ENCODE results near the gene EPX.

The EPX gene

DNA sequence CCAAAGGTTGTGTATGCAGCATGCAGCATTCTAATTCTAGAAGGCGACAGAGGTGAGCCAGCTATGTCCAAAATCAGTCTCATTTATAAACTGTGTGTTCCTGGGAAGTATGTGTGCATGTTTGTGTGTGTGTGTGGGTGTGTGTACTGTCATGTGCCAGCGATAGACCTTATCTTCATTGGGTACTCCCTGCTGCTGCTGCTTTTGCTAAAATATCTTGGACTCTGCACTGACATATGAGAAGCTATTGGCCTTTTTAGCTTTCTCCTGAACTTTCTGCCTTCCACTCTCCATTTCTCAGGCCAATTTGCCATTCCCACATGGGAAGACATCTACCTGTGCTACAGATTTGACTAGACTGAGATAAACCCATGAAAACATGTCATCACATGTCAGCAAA, 43.9 kb downstream of the EPX start:
- TF ChIP-seq SIN3A (IDR thresholded peaks at IDR 0.05; ENCODE audit: borderline replicate concordance, insufficient read depth, low read length) (no peak), TAF1 (IDR thresholded peaks at IDR 0.05; ENCODE audit: borderline replicate concordance, insufficient read depth, low read length) (no peak), FOXP2 (optimal IDR thresholded peaks at IDR 0.05; ENCODE audit: borderline replicate concordance, extremely low read depth, extremely low read length, insufficient read depth) (no peak), POLR2AphosphoS5 (IDR thresholded peaks at IDR 0.05; ENCODE audit: low read depth, low read length) (no peak)
- TF ChIP-seq, protein P1, sequence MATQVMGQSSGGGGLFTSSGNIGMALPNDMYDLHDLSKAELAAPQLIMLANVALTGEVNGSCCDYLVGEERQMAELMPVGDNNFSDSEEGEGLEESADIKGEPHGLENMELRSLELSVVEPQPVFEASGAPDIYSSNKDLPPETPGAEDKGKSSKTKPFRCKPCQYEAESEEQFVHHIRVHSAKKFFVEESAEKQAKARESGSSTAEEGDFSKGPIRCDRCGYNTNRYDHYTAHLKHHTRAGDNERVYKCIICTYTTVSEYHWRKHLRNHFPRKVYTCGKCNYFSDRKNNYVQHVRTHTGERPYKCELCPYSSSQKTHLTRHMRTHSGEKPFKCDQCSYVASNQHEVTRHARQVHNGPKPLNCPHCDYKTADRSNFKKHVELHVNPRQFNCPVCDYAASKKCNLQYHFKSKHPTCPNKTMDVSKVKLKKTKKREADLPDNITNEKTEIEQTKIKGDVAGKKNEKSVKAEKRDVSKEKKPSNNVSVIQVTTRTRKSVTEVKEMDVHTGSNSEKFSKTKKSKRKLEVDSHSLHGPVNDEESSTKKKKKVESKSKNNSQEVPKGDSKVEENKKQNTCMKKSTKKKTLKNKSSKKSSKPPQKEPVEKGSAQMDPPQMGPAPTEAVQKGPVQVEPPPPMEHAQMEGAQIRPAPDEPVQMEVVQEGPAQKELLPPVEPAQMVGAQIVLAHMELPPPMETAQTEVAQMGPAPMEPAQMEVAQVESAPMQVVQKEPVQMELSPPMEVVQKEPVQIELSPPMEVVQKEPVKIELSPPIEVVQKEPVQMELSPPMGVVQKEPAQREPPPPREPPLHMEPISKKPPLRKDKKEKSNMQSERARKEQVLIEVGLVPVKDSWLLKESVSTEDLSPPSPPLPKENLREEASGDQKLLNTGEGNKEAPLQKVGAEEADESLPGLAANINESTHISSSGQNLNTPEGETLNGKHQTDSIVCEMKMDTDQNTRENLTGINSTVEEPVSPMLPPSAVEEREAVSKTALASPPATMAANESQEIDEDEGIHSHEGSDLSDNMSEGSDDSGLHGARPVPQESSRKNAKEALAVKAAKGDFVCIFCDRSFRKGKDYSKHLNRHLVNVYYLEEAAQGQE (IDR thresholded peaks at IDR 0.05; ENCODE audit: insufficient read depth in 1 of 2, low read depth in 2 of 2, low read length in 2 of 2) = no peak

DNA sequence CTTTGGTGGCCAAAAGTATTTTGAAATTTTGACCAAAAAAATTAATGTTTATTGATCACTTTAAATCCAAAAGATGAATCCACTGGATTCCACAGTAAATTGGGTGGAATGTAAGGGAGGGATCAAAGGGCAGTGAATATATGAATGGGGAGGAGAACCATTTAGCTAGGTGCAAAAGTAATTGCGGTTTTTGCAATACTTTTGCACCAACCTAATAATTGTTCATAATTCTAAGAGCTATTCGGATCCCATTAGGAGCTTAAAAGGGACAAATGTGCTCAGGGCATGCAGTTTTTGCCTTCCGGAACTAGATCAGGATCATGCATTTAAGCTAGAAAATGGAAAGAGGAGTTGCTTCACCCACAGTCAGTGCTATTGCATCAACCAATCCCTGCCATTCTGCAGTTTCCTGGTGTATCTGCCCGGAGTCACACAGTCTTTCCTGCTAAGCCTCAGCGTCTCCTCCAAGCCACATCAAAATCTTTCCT, 45.7 kb downstream of the EPX start, which contains the start of gene LPO:
Gene LPO (plus strand): TSS at position 438 of the 488 bp plus-strand sequence. CDS start 4,396 bp downstream, outside the sequence.
- TF ChIP-seq FOXP2 (optimal IDR thresholded peaks at IDR 0.05; ENCODE audit: borderline replicate concordance, extremely low read depth, extremely low read length, insufficient read depth) = no peak
- no peak for TF ChIP-seq POLR2AphosphoS5 (IDR thresholded peaks at IDR 0.05; ENCODE audit: low read depth, low read length)
- no peak for TF ChIP-seq TAF1 (IDR thresholded peaks at IDR 0.05; ENCODE audit: borderline replicate concordance, insufficient read depth, low read length)
- TF ChIP-seq SIN3A (IDR thresholded peaks at IDR 0.05; ENCODE audit: borderline replicate concordance, insufficient read depth, low read length) = no peak
- TF ChIP-seq, protein P1 (IDR thresholded peaks at IDR 0.05; ENCODE audit: insufficient read depth in 1 of 2, low read depth in 2 of 2, low read length in 2 of 2) = no peak

DNA sequence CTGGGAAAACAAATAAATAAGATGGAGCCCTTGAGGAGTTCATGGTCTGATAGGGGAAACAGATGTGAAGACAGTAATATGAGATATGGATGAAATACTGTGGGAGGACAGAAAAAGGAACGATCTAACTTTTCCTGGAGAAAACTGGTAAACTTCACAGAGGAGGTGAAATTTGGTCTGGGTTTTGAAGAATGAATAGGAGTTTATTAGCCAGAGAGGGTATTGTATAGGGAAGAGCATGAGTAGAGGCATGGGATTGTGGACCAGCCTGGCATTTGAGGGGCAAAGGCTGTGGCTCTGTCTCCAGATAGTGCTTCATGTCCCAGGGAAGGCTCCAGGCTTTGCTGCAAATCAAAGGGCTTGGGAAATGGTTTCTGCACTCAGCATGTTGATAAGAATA, 47.5 kb downstream of the EPX start:
- TF ChIP-seq FOXP2 (optimal IDR thresholded peaks at IDR 0.05; ENCODE audit: borderline replicate concordance, extremely low read depth, extremely low read length, insufficient read depth) = no peak
- no peak for TF ChIP-seq SIN3A (IDR thresholded peaks at IDR 0.05; ENCODE audit: borderline replicate concordance, insufficient read depth, low read length)
- no peak for TF ChIP-seq TAF1 (IDR thresholded peaks at IDR 0.05; ENCODE audit: borderline replicate concordance, insufficient read depth, low read length)
- TF ChIP-seq, protein P1 (IDR thresholded peaks at IDR 0.05; ENCODE audit: insufficient read depth in 1 of 2, low read depth in 2 of 2, low read length in 2 of 2) = no peak
- TF ChIP-seq POLR2AphosphoS5 (IDR thresholded peaks at IDR 0.05; ENCODE audit: low read depth, low read length) = no peak

DNA sequence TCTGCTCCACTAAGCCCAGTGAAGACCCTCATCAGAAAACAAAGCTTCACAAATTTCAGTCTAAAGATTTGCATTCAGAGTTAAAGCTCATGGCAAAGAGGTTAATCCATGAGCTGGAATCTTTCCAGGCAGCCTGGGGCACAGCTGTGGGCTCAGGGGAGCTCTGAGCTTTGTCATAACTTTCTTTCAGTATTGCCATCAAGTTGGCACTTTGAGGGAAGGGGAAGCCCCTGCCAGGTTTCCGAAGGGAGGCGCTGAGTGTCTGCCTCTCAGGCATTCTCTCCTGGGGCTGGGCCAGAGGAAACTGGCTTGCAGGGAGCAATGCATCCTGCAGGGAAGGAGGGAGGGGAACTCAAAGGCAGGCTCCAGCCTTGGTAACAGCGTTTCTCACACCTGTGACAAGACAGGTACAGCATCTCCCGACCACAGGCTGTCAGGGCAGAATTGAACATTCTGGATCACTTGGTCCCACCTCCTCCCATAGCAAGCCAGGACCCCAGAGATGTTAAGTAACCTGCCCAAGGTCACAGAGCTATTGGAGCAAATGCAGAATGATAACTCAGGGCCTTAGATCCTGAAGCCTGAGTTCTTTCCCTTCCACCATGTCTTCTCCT, 49.8 kb downstream of the EPX start:
- TF ChIP-seq, protein P1 (IDR thresholded peaks at IDR 0.05; ENCODE audit: insufficient read depth in 1 of 2, low read depth in 2 of 2, low read length in 2 of 2) = no peak
- TF ChIP-seq FOXP2 (optimal IDR thresholded peaks at IDR 0.05; ENCODE audit: borderline replicate concordance, extremely low read depth, extremely low read length, insufficient read depth) (no peak), SIN3A (IDR thresholded peaks at IDR 0.05; ENCODE audit: borderline replicate concordance, insufficient read depth, low read length) (no peak), POLR2AphosphoS5 (IDR thresholded peaks at IDR 0.05; ENCODE audit: low read depth, low read length) (no peak), TAF1 (IDR thresholded peaks at IDR 0.05; ENCODE audit: borderline replicate concordance, insufficient read depth, low read length) (no peak)
